ENCODE measurements around the gene ETV3L.
"Not testable (repeated sequence)": the region's sequence is repeated elsewhere in the genome, so short reads cannot be mapped to it uniquely, and the experiment has no call there.

The ETV3L gene

GRCh38 chr1:157073944-157074685, 25.5 kb downstream of the ETV3L start:
- no peak for FAIRE-seq

- FAIRE-seq = no peak
Measured at GRCh38 chr1:157069601-157070000, 30.0 kb downstream of the ETV3L start.

GRCh38 chr1:157059241-157059640, 40.4 kb downstream of the ETV3L start:
- not testable (repeated sequence) for FAIRE-seq

- peak; percentile 77 for FAIRE-seq
Measured at GRCh38 chr1:157056269-157056668, 43.3 kb downstream of the ETV3L start.

GRCh38 chr1:157055729-157056128, 43.9 kb downstream of the ETV3L start:
- not testable (repeated sequence) for FAIRE-seq

GRCh38 chr1:157050836-157051235, 48.8 kb downstream of the ETV3L start:
- no peak for FAIRE-seq

- FAIRE-seq = no peak
Measured at GRCh38 chr1:157047062-157047410, 52.6 kb downstream of the ETV3L start.

- no peak for FAIRE-seq
Measured at GRCh38 chr1:157045250-157046218, 54.1 kb downstream of the ETV3L start, which contains the start of gene ARHGEF11. TSS of gene ARHGEF11 (minus strand) at chr1:157045742. CDS start at chr1:157044330, 1,412 bp downstream.

- no peak for FAIRE-seq
Measured at GRCh38 chr1:157044326-157044725, 55.3 kb downstream of the ETV3L start.

GRCh38 chr1:157043685-157044084, 55.9 kb downstream of the ETV3L start:
- no peak for FAIRE-seq

GRCh38 chr1:157042846-157043245, 56.8 kb downstream of the ETV3L start:
- no peak for FAIRE-seq

All from G401.6 (cell line).